ENCODE results near the gene GLRA3.
"Not testable (repeated sequence)": the region's sequence is repeated elsewhere in the genome, so short reads cannot be mapped to it uniquely, and the experiment has no call there.

The GLRA3 gene

GRCh38 chr4:174714393-174715211 lies 114.4 kb downstream of the GLRA3 start:
- DNase-seq (ENCODE audit: low read depth in 3 of 3) = no peak

DNA sequence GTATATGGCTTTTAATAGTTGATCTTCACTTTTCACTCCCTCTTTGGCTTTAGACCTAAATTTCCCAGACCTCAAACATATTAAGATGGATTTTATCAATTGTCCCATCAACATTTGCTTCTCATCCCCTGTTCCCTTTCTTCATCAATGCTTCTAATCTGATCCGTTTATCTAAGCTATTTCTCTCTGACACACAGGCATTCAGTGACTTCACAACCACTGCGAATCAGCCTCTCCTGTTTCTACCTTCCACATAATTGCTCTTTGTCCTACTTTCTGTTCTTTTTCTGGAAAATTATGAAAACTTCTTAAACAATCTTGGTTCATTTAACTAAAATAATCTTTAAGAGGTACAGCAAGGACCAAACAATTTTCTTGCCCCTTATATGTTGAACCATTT lies 115.2 kb downstream of the GLRA3 start:
- no peak for DNase-seq (ENCODE audit: low read depth in 3 of 3)

DNA sequence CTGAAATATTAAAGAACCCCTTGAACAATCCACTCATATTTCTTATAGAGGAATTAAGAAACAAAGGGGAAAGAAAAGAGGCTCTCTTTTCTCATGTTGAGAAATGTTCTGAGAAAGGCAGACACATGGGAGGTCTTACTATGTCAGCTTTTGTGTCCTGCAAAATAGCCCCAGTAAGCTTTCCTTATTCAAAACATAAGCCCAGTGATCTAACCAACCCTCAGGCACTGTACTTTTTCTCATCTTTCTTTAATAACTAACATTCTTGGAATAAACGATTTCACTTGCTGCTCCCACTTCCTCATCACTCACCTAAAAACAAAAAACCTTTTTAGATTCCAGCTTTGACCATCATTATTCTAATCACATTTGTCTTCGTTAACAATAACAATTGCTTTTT lies 115.9 kb downstream of the GLRA3 start:
- DNase-seq (ENCODE audit: low read depth in 3 of 3) = no peak

DNA sequence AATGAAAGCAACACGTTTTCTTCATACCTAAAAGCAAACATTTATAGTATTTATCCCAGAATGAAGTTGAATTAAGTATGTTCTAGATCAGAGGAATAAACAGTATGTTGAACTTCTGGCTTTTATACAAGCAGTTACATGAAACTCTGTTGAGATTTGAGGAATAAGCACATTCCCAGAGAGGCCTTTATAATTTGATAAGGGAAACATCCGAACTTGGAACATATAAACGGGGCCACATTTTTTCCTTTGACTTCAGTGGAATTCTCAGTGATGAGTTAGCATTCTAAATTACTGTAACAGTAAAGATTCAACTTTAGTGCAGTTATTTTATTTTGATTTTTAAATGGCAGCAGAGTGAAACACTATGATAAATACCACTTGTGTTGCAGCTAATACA lies 119.5 kb downstream of the GLRA3 start:
- no peak for DNase-seq (ENCODE audit: low read depth in 3 of 3)

DNA sequence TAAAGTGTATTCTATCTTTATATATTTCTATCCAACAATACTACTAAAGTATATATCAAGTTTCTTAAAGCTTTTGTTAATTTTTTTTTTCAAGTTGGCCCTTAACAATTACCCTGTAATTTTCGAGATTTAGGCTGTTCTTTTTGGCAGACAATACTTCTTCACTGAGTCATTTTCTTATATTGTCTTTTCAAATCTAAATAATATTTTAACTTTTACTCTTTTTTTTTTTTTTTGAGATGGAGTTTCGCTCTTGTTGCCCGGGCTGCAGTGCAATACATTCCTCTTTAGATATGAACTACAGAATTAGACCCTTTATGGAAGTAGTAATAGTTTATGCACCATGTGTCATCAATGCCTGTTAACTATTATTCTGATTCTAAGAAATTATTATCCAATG lies 120.7 kb downstream of the GLRA3 start:
- no peak for DNase-seq (ENCODE audit: low read depth in 3 of 3)

GRCh38 chr4:174707902-174708301 lies 121.1 kb downstream of the GLRA3 start:
- DNase-seq (ENCODE audit: low read depth in 3 of 3) = no peak

- DNase-seq (ENCODE audit: low read depth in 3 of 3) = no peak
Measured at GRCh38 chr4:174707051-174707676, 121.9 kb downstream of the GLRA3 start.

DNA sequence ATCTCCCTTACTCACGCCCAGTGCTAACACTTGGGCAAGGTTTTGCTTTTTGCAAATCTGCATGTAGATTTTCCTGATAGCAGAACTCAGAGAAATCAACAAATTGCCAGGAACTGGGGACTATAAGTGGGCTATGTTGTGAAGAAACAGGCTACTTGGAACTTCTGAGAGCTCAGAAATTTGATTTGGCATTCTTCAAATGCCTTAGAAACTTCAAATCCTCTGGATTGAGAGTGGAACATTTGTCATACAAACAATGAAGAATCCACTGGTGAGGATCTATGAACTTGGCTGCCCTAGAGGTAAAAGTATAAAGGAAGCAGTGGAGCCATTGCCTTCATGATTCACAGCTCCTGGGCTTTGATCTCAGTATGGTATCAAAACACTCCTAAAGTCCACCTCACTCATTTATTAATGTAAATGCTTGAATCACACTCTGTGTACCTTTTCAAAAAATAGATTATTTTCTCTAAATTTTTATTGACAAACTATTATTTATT lies 126.0 kb downstream of the GLRA3 start:
- DNase-seq (ENCODE audit: low read depth in 3 of 3) = no peak

DNA sequence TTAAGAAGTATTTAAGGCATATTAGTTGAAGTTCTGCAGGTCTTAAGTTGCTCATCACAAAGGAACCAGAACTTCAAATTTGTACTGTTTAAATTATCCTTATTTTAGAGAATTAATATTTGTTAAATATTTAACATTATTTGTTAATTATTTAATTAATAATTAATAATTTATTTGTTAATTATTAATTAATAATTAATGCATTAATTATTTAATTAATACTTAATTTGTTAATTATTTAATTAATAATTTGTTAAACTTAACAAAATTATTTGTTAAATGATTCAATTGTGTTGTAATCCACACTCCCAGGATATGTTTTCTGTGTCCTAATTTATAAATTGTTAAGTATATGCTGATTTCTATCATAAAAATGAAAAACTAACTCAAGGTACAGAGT lies 129.4 kb downstream of the GLRA3 start:
- DNase-seq (ENCODE audit: low read depth in 3 of 3) = no peak

GRCh38 chr4:174697896-174698295 lies 131.2 kb downstream of the GLRA3 start:
- DNase-seq (ENCODE audit: low read depth in 3 of 3) = no peak

DNA sequence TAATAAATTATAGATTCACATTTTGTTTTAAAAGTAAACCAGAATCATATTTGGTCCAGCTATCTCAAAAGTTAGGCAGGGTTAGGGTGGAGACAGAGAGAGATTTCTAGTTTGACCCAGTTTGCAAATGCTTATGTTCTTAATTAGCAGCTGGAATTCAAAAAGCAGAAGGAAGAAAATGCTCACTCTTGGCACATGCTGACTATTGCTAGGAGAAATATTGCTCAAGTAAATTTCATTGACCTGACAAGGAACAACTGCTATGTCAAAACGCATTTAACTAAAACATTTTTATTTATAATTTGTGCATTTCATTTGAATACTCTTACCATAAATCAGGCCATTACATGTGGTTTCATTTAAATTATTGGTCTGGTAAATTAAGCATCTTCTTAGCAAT lies 131.8 kb downstream of the GLRA3 start:
- no peak for DNase-seq (ENCODE audit: low read depth in 3 of 3)

- no peak for DNase-seq (ENCODE audit: low read depth in 3 of 3)
Measured at GRCh38 chr4:174696657-174697056, 132.4 kb downstream of the GLRA3 start.

GRCh38 chr4:174691876-174692275 lies 137.2 kb downstream of the GLRA3 start:
- DNase-seq (ENCODE audit: low read depth in 3 of 3) = not testable (repeated sequence)

GRCh38 chr4:174690665-174691064 lies 138.4 kb downstream of the GLRA3 start:
- DNase-seq (ENCODE audit: low read depth in 3 of 3) = no peak

DNA sequence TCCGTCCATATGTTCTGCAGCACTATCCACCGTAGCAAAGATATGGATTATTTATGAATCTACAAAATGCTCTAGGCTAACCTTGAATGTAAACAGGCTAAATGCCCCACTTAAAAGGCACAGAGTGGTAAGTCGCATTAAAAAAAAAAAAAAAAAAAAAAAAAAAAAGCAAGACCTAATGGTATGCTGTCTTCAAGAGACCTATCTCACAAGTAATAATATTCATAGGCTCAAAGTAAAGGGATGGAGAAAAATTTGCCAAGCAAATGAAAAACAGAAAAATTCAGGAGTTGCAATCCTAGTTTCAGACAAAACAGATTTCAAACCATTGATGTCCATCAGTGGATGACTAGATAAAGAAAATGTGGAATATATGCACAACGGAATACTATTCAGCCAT lies 139.4 kb downstream of the GLRA3 start:
- DNase-seq (ENCODE audit: low read depth in 3 of 3) = no peak

GRCh38 chr4:174686826-174687225 lies 142.2 kb downstream of the GLRA3 start:
- DNase-seq (ENCODE audit: low read depth in 3 of 3) = no peak

DNA sequence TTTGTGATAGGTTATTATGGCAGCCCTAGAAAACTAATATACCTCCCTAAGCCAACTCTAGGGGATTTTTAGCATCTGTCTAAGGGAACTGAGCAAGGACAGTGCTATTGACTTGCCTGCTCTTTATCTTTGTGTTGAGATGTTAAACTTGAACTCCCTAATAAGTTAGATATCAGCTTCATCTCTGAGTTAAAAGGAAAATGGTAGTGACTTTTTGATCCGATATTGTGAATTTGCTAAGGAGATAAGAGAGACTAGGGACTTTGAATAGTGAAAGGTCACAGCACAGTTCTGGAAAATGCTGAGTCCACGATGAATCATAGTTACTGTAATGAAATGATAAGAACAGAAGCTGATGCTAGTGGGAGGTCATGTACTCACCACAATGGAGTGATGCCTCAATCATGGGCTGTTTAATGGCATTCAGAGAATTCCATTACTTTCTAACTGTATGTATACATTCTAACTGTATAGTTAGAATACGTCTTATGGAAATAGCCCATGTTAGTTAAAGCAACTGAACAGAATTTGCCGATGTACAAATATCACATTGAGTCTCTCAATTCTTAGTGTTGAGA lies 147.2 kb downstream of the GLRA3 start:
- DNase-seq (ENCODE audit: low read depth in 3 of 3) = no peak

GRCh38 chr4:174674305-174674840 lies 154.7 kb downstream of the GLRA3 start:
- DNase-seq (ENCODE audit: low read depth in 3 of 3) = no peak

DNA sequence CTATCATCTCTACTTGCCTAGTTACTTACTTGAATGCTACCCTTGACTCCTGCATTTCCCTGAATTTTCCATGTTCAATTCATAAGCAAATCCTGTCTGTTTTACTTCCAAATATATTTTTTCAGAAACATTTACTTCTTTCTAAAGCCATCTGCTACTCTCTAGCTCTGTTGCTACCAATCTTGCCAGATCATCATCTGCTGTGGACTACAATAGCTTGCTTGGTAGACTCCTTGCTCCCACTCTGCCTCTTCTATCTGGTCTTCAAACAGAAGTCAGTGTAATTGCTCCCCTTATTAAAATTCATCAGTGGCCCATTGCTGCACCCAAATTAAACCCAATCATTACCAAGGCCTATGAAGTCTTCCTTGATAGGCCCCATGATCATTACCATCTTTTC lies 155.2 kb downstream of the GLRA3 start:
- no peak for DNase-seq (ENCODE audit: low read depth in 3 of 3)

GRCh38 chr4:174672276-174672675 lies 156.8 kb downstream of the GLRA3 start:
- DNase-seq (ENCODE audit: low read depth in 3 of 3) = no peak

DNA sequence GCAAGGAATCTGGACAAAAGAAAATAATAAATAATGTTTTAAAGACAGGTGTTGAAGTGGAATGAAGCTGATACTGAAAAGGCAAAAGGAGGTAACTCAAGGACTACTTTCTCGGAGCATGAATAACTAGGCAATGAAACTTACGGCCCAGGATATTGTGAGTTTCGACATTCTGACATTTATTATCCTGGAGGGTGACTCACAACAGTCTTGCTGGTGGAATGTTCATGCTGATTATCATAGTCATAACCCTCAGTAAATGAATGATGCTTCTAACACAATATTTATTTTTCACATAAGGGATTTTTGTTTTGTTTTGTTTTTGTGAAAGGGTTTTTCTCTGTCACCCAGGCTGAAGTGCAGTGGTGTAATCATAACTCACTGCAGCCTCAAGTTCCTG lies 159.8 kb downstream of the GLRA3 start:
- DNase-seq (ENCODE audit: low read depth in 3 of 3) = no peak

DNA sequence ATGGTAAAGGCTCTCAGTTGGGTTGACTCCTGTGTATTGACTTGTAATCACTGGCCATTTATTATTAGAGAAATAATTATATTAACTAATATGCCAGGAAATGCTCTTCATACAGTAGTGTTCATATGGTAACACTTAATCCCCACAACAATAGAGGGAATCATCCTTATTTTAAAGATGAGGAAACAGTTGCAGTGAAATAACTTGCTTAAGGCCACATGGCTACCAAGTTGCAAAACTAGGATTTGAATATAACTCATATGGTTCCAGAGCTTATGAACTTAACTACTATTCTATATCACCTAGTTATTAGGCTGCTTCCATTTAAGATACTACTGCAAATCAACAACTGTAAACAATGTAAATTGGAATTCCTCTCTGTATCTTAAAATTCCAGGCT lies 163.2 kb downstream of the GLRA3 start:
- DNase-seq (ENCODE audit: low read depth in 3 of 3) = no peak

DNA sequence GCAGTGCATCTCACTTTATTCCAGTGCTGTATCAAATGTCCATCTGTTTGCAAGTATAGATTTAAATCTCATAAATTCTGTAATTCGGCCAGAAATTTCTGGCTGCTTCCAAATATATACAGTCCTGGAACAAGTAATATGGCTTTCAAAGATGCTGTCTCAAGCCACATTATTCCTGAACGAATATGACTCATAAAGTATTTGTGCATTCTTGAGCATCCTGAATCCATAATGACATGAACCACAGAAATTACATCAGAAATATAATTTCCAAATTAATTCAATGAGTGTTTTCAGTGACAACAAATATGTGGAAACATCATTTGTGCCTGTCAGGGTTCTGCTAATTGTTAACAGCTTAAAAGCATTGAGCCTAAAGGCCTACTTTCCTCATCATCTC lies 165.8 kb downstream of the GLRA3 start:
- DNase-seq (ENCODE audit: low read depth in 3 of 3) = no peak
